ENCODE results near the gene ATM. TPM values are rescaled to one million over a fixed set of nuclear protein-coding genes. Genes with fewer than 3 reads are reported as not detected.
A peak's percentile ranks its signal among the peaks of the same experiment; 100 is the strongest.

ATM gene
- total and polyA plus RNA-seq, 10 of the 15 experiments (the other 5 are each of a cell fraction or from before 2014, with no cell fraction given): 10.0 to 91.5 (median 40.2) TPM

- TF ChIP-seq PRDM15 (CRISPR knock-in tag; IDR thresholded peaks at IDR 0.05): no peak
- peak in 1 of 2 experiments; percentile 98; a peak in 2 of 4 replicates for TF ChIP-seq ETV6 (conservative IDR thresholded peaks at IDR 0.05 in 1 of 2, IDR thresholded peaks at IDR 0.05 in 1 of 2; ENCODE audit: borderline replicate concordance in 1 of 2, low read depth in 1 of 2)
- TF ChIP-seq E2F8 (IDR thresholded peaks at IDR 0.05; ENCODE audit: low read depth, partially characterized antibody): no peak
These were observed 682 bp downstream of the ATM start (continued) for GRCh38 chr11:108223348-108224149.

Data from GM12878 (cell line).